DND-41 (cell line): ENCODE measurements around the gene MMP10.

Experiments used
- ATAC-seq: fragments of 200-7000 bp; cut with Tn5 transposase; 3 replicates; pipeline ENCODE4 v1.9.1; 2021; ENCODE audit warnings: low read depth; ENCODE audit not compliant: insufficient read depth
- DNase-seq: peaks from one replicate; pipeline ENCODE4 v3.0.0-alpha.2; 2020
- H2AFZ ChIP-seq: 2 replicates; pipeline ENCODE4 v1.6.0; 2012; ENCODE audit warnings: low read depth, low read length
- H3K27ac ChIP-seq: 2 replicates; pipeline ENCODE4 v1.5.1; 2012; ENCODE audit warnings: low read length, inconsistent platforms
- H3K27me3 ChIP-seq: fragments of 200-600 bp; sonication (generic); 2 replicates; pipeline ENCODE4 v1.6.0; 2012; ENCODE audit warnings: low read length, mild to moderate bottlenecking, inconsistent platforms; ENCODE audit not compliant: insufficient read depth, poor library complexity
- H3K36me3 ChIP-seq: 2 replicates; pipeline ENCODE4 v1.5.1; 2012; ENCODE audit warnings: low read length, inconsistent platforms; ENCODE audit not compliant: insufficient read depth
- H3K4me1 ChIP-seq: 2 replicates; pipeline ENCODE4 v1.5.1; 2012; ENCODE audit warnings: mild to moderate bottlenecking, low read length; ENCODE audit not compliant: insufficient read depth
- H3K4me2 ChIP-seq: 2 replicates; pipeline ENCODE4 v1.6.0; 2012; ENCODE audit warnings: mild to moderate bottlenecking, moderate library complexity, low read length, inconsistent platforms; ENCODE audit not compliant: insufficient read depth
- H3K4me3 ChIP-seq, 2 experiments: fragments of 200-600 bp in 1 of 2; shearing (Covaris generic) in 1 of 2; 2 replicates each; pipeline ENCODE4 v1.5.1; 2012 to 2016; ENCODE audit warnings: inconsistent platforms in 2 of 2, low read length in 2 of 2, mild to moderate bottlenecking in 2 of 2, low read depth in 1 of 2, moderate library complexity in 1 of 2
- H3K79me2 ChIP-seq: 2 replicates; pipeline ENCODE4 v1.6.0; 2012; ENCODE audit warnings: low read length, inconsistent platforms; ENCODE audit not compliant: insufficient read depth
- H3K9ac ChIP-seq: 2 replicates; pipeline ENCODE4 v1.6.0; 2012; ENCODE audit warnings: low read depth, mild to moderate bottlenecking, inconsistent platforms, low read length, moderate library complexity
- H3K9me3 ChIP-seq: 2 replicates; pipeline ENCODE4 v1.5.1; 2012; ENCODE audit warnings: low read length, moderate library complexity, mild to moderate bottlenecking, inconsistent platforms; ENCODE audit not compliant: insufficient read depth, severe bottlenecking
- H4K20me1 ChIP-seq: 2 replicates; pipeline ENCODE4 v1.6.0; 2012; ENCODE audit warnings: low read length; ENCODE audit not compliant: insufficient read depth
- EZH2 ChIP-seq: IDR thresholded peaks from 3 replicates; pipeline ENCODE4 v1.6.1; 2012; ENCODE audit warnings: borderline replicate concordance, low read depth, mild to moderate bottlenecking, moderate library complexity, low read length, inconsistent platforms; ENCODE audit not compliant: severe bottlenecking
- TF ChIP-seq, protein P1 (sequence below): IDR thresholded peaks from 2 replicates; pipeline ENCODE4 v1.5.1; 2012; ENCODE audit warnings: borderline replicate concordance, low read length, moderate library complexity, mild to moderate bottlenecking; ENCODE audit not compliant: poor library complexity, severe bottlenecking; ENCODE audit errors: extremely low read depth

Gene MMP10

DNA sequence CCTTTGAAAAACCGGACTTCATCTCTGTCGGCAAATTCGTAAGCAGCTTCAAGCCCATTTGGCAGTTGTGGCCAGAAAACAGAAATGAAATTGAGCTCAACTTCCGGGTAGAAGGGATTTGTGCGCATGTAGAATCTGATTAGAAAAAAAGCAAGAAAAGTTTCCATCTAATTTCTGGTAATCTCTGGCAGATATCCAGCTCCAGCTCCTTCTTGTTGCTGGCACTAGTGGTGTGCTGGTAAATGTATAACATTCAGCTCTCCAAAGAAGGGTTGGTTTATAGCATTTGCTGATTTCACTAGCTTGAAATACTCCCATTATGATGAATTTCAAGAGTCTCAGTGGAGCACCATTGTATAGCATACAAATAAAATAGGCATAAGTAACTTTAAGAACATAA, 12.2 kb upstream of the MMP10 start:
- no peak overlapping the region for H3K4me3 ChIP-seq
- no peaks in the 10 kb centered on the region for H3K79me2 ChIP-seq
- no peak for DNase-seq
- no peaks in the 10 kb centered on the region for H3K9me3 ChIP-seq
- H2AFZ ChIP-seq = no peak overlapping the region
- no peaks in the 10 kb centered on the region for H3K27me3 ChIP-seq
- H3K4me2 ChIP-seq = no peak overlapping the region
- H3K9ac ChIP-seq = no peak overlapping the region
- no peak for TF ChIP-seq EZH2
- TF ChIP-seq, protein P1, sequence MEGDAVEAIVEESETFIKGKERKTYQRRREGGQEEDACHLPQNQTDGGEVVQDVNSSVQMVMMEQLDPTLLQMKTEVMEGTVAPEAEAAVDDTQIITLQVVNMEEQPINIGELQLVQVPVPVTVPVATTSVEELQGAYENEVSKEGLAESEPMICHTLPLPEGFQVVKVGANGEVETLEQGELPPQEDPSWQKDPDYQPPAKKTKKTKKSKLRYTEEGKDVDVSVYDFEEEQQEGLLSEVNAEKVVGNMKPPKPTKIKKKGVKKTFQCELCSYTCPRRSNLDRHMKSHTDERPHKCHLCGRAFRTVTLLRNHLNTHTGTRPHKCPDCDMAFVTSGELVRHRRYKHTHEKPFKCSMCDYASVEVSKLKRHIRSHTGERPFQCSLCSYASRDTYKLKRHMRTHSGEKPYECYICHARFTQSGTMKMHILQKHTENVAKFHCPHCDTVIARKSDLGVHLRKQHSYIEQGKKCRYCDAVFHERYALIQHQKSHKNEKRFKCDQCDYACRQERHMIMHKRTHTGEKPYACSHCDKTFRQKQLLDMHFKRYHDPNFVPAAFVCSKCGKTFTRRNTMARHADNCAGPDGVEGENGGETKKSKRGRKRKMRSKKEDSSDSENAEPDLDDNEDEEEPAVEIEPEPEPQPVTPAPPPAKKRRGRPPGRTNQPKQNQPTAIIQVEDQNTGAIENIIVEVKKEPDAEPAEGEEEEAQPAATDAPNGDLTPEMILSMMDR = no peak
- no peak overlapping the region for H3K27ac ChIP-seq
- H3K4me1 ChIP-seq = no peaks in the 10 kb centered on the region
- H3K36me3 ChIP-seq = no peaks in the 10 kb centered on the region
- ATAC-seq = no peak
- H4K20me1 ChIP-seq = no peaks in the 10 kb centered on the region

DNA sequence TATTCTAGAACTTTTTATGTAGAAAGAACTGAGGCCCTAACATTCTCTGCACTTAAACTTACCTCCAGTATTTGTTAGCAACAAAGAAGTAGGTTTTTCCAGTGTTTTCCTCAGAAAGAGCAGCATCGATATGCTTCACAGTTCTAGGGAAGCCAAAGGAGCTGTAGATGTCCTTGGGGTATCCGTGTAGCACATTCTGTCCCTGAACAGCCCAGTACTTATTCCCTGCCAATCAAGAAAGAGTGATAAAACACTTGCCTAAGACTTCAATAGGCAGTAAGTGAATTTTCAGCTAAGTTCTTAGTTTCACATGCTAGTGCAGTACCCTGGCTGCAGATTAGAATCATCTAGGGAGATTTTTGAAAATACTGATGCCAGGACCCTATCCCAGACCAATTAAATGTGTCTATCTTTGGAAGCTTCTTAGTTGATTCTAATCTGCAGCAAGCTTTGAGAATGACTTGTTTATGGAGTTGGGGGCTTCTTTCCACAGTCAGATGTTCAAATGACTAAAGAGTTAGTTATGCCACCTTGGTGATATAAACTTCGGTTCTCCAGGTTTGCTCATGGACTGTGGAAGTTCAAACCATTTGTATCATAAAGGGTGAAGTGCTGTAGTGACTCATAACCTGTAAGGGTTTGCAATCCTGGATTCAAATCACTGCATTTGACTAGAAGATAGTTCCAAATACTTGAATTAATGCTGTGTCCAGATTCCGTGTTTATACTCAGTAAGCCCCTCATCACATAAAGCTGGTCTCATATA, 11.0 kb upstream of the MMP10 start:
- Histone ChIP-seq H4K20me1 (no peaks in the 10 kb centered on the region), H3K27ac (no peak overlapping the region), H3K4me1 (no peaks in the 10 kb centered on the region), H3K4me3 (no peak overlapping the region), H3K4me2 (no peak overlapping the region), H2AFZ (no peak overlapping the region), H3K9ac (no peak overlapping the region), H3K79me2 (no peaks in the 10 kb centered on the region), H3K9me3 (no peaks in the 10 kb centered on the region), H3K36me3 (no peaks in the 10 kb centered on the region), H3K27me3 (no peaks in the 10 kb centered on the region)
- TF ChIP-seq, protein P1 = no peak
- TF ChIP-seq EZH2 = no peak
- no peak for DNase-seq
- no peak for ATAC-seq

DNA sequence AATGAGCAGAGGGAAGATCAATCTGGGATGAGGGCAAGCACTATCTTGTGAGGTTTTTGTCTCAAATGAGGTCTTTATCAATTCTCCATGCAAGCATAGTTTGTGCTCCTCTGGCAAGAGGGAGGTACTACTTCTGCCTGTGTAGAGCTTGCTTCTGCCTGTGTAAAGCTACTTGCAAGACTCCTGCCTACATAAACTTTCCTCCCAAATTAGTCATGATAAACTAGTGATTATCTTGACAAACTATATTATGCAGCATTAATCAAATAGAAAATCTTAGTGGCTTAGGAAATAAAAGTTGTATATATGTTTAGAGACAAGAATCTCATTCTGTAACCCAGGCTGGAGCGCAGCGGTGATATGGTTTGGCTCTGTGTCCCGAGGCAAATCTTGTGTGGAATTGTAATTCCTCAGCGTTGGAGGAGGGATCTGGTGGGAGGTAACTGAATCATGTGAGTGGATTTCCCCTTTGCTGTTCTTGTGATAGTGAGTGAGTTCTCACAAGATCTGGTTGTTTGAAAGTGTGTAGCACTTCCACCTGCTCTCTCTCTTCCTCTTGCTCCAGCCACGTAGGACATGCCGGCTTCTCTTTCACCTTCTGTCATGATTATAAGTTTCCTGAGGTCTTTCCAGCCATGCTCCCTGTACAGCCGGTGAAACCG, 8.0 kb upstream of the MMP10 start:
- H3K4me1 ChIP-seq = no peaks in the 10 kb centered on the region

More for the DNA sequence above, 8.0 kb upstream of the MMP10 start:
- H3K79me2 ChIP-seq = no peaks in the 10 kb centered on the region
- H3K4me2 ChIP-seq = no peak overlapping the region
- H3K27ac ChIP-seq = no peak overlapping the region
- no peak for TF ChIP-seq EZH2
- TF ChIP-seq, protein P1 = no peak
- no peak overlapping the region for H2AFZ ChIP-seq
- H3K4me3 ChIP-seq = no peak overlapping the region
- no peaks in the 10 kb centered on the region for H4K20me1 ChIP-seq
- DNase-seq (no peak), ATAC-seq (no peak)
- H3K9me3 ChIP-seq = no peaks in the 10 kb centered on the region
- no peaks in the 10 kb centered on the region for H3K36me3 ChIP-seq
- H3K27me3 ChIP-seq = no peaks in the 10 kb centered on the region
- no peak overlapping the region for H3K9ac ChIP-seq
